HG03025 (cell line): ENCODE measurements around the gene MEFV.
"Not testable (repeated sequence)": the region's sequence is repeated elsewhere in the genome, so short reads cannot be mapped to it uniquely, and the experiment has no call there.

Experiments
- ATAC-seq: cut with Tn5 transposase; IDR thresholded peaks from one replicate; pipeline ENCODE4 v1.9.1; 2021; ENCODE audit warnings: mild to moderate bottlenecking, moderate library complexity; ENCODE audit not compliant: unreplicated experiment, low FRiP score

The MEFV gene

DNA sequence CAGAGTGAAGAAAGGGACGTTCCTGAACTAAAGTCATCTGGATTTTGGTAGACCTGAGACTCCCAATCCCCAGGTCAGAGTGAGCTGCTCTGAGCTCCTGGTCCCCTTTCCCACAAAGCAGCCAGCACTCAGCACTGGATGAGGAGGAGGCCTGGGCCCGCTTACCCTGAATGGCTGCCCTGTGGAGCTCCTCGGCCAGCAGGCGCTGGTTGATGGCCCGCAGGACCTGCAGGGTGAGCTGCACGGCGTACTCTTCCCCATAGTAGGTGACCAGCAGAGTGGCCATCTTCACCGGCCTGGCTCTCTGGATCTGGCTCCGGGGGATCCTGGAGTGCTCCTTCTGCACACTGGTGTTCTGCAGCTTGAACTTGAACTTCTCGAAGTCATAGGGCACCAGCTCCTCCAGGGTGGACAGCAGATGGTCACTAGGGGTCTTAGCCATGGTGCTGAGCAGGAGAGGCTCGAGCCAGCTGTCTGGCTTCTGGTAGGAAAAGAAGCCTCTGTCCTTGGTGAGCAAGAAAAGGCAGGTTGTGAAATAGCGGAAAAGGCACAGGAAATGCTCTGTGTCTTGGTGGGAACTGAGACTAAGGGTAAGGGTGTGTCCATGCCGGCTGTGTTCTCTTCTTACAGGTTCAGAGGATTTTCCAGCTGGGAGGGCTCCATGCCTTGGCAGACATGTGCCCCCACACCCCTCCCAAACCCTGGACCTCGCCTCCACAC lies at the start of gene MEFV:
Gene MEFV (minus strand): TSS at position 488 of the 720 bp plus-strand sequence. CDS start 46 bp downstream, at position 442.
- no peak for ATAC-seq

DNA sequence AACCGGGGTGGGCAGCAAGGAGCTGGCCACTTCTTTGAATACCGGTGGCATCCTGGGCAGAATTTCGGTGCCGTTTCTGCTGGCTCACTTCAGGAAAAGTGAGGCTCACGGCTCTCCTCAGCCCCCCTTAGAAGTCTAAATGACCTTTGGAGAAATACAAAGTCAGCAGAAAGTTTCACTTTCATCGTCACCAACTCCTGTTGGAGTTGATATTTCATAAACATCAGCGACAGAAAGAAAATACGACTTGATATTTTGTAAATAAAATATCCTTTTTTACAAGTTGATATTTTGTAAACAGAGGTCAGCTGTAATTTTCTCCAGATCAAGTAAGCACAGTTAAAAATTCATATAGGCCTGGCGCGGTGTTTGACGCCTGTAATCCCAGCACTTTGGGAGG lies 49.6 kb upstream of the MEFV start:
- no peak for ATAC-seq

- ATAC-seq: peak; percentile 94
These were observed 49.0 kb upstream of the MEFV start, which contains the start of the genes TIGD7 and ZNF75A for GRCh38 chr16:3305109-3306068. TIGD7 (minus strand) TSS chr16:3305430; CDS start chr16:3300614, 4,816 bp downstream. ZNF75A (plus strand) TSS chr16:3305497; CDS start chr16:3308429, 2,932 bp downstream.

DNA sequence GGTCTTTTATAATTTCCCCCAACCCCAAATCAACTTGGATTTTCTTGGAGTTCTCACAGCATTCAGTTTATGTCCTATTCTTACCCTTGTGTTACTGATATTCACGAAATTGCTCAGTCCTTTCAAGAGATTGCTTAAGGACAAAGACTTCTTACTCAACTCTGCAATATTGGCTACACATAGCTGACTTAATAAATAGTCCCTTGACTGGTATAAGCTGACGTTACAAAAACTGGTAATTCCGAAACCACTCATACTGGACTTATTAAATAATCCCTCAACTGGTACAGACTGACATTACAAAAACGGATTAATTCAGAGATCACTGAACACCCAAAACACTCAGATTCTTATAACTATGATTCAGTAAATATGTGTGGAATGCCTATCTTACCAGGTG lies 47.9 kb upstream of the MEFV start:
- ATAC-seq: no peak

- ATAC-seq: no peak
These were observed 39.4 kb upstream of the MEFV start for GRCh38 chr16:3295783-3296182.

- no peak for ATAC-seq
These were observed 38.8 kb upstream of the MEFV start for GRCh38 chr16:3295209-3295608.

DNA sequence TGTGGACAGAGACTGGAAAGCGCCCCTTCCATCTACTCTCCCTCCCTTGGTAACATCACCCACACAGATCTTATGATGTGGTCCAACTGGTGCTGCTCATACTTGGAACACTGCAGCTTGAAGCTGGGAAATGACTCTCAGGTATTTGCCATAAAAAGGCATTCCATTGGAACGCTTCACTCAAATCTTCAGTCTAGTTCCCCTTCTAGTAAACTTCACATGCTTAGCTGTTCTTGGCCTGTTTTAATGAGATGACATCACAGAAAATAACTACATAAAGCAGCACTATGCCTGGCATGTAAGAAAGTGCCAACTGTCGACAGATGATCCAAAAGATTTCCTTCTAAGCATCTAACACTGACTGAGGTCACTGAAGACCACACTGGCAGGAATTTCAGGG lies 36.2 kb upstream of the MEFV start:
- no peak for ATAC-seq

GRCh38 chr16:3289998-3290673 lies 33.7 kb upstream of the MEFV start:
- ATAC-seq: no peak

GRCh38 chr16:3285131-3285530 lies 28.7 kb upstream of the MEFV start:
- ATAC-seq: no peak

- no peak for ATAC-seq
These were observed 27.4 kb upstream of the MEFV start for GRCh38 chr16:3283543-3284447.

DNA sequence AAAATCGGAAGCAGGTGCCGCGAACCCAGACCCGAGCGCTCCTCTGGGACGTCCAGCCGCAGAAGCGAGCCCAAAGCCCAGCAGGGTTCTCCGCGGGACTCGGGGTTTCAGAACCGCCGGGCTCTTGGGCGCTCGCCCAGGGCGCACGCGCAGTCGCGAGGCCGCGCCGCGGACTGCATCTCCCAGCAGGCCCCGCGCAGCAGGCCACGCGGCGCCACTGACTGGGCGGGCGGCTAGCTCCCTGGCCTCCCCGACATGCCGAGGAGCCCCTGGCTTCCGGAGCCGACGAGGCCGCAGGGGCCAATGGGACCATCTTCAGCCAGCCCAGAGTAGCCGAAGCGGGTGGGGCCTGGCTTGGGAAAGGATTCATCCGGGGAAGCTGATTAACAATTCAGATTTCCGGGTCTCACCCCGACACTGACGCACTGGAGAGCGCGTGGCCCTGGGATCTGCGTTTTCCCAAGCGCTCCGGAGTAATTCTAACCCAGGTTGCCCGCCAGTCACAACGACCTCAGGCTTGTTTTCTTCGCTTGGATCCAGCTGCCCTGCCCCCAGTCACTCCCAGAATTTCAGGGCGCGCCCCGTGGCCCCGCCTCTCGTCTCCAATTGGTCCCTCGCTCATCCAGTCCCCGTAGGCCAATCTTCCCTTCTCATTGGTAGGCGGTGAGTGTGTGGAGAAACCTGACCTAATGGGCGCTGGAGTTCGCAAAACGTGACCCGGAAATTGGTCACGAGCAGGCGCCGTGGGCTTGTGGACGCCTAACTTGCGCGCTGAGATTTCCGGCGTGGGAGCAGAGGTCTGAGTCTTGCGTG lies 26.5 kb upstream of the MEFV start, which contains the start of gene ZNF263:
Gene ZNF263 (plus strand): TSS at position 762 of the 813 bp plus-strand sequence. CDS start 328 bp downstream, outside the sequence.
- ATAC-seq: peak; percentile 76

- ATAC-seq: peak; percentile 30
These were observed 25.8 kb upstream of the MEFV start for GRCh38 chr16:3282103-3282729.

DNA sequence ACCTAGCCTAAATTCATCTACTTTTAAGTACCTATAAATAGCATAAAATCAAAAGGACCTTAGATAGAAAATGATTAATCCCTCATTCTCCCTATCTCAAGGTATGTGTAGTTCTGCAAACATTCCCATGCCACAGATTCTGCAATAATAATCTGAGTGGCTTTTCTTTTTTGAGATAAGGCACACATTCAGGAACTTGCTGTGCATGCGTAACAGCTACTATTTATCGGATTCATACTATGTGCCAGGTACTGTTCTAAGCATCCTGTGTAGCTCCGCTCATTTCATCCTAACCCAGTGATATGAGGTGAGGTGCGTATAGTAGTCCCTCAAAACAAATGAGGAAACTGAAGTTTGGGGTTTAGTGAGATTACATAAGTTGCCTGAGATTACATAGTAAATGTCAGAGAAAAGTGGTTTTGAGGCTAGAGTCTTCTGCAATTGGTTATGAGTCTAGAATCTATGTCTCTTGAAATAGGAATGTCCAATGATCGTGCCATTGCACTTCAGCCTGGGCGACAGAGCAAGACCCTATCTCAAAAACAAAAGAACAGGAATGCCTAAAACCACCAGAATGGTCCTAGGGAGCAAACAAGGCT lies 24.9 kb upstream of the MEFV start:
- ATAC-seq: no peak

- no peak for ATAC-seq
These were observed 20.2 kb upstream of the MEFV start for GRCh38 chr16:3276679-3277078.

DNA sequence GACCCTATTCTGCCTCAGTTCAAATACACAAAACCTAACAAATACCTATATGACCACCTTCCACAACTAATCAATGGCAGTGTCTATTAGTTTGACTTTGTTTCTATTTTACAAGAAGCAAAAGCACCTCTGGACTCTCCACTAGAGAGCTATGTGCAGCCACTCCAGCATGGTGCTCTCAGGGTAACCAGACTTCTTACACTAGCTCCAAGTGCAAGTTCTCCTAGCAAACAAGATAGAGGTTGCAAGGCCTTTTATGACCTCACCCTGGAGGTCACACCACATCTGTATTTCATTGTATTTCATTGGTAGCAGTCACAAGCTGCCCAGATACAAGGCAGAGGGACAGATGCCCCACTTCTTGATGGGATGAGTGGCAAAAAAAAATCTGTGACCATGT lies 18.5 kb upstream of the MEFV start:
- ATAC-seq: no peak

DNA sequence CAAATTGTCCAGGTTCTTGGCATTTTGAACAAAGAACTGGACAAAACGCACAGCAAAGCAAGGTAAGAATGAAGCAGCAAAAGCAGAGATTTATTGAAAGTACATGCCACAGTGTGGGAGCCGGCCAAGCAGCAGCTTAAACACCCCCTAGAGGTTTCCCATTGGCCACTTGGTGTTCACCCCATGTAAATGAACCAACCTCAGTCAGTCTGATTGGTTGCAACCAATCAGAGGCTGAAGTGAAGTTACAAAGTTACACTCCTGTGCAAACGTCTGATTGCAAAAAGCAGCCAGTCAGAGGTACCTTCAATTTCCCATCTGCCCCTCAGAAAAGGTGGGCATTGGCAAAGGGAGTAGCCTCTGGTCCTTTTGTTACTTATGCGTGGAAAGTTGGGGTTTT lies 18.1 kb upstream of the MEFV start:
- no peak for ATAC-seq

DNA sequence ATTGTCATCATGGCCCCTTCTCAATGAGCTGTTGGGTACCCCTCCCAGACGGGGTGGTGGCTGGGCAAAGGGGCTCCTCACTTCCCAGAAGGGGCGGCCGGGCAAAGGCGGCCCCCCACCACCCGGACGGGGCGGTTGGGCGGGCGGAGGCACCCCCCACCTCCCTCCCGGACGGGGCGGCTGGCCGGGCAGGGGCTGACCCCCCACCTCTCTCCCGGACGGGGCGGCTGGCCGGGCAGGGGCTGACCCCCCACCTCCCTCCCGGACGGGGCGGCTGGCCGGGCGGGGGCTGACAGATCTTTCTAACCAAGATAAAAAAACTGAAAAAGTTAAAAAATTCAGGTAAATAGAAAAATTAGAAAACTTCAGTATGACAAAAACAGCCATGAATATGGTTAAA lies 14.8 kb upstream of the MEFV start:
- ATAC-seq: not testable (repeated sequence)

DNA sequence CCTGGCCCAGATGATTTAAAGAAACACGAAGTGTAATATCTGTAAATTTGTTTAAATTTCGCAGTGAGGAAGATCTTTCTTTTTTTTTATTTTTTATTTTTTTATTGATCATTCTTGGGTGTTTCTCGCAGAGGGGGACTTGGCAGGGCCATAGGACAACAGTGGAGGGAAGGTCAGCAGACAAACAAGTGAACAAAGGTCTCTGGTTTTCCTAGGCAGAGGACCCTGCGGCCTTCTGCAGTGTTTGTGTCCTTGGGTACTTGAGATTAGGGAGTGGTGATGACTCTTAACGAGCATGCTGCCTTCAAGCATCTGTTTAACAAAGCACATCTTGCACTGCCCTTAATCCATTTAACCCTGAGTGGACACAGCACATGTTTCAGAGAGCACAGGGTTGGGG lies 14.3 kb upstream of the MEFV start:
- not testable (repeated sequence) for ATAC-seq
